ENCODE data around the gene TGFB2.

The TGFB2 gene

GRCh38 chr1:218415726-218416125 lies 70.6 kb downstream of the TGFB2 start:
- DNase-seq (ENCODE audit: low spot score): no peak
- ChIA-PET POLR2A (ENCODE audit: low non-redundant PET) (no interaction called here), CTCF (no interaction called here)
- H3K27ac ChIP-seq: no peak overlapping the region
- TF ChIP-seq, protein P1, sequence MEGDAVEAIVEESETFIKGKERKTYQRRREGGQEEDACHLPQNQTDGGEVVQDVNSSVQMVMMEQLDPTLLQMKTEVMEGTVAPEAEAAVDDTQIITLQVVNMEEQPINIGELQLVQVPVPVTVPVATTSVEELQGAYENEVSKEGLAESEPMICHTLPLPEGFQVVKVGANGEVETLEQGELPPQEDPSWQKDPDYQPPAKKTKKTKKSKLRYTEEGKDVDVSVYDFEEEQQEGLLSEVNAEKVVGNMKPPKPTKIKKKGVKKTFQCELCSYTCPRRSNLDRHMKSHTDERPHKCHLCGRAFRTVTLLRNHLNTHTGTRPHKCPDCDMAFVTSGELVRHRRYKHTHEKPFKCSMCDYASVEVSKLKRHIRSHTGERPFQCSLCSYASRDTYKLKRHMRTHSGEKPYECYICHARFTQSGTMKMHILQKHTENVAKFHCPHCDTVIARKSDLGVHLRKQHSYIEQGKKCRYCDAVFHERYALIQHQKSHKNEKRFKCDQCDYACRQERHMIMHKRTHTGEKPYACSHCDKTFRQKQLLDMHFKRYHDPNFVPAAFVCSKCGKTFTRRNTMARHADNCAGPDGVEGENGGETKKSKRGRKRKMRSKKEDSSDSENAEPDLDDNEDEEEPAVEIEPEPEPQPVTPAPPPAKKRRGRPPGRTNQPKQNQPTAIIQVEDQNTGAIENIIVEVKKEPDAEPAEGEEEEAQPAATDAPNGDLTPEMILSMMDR (conservative IDR thresholded peaks at IDR 0.05; ENCODE audit: low read depth): no peak

DNA sequence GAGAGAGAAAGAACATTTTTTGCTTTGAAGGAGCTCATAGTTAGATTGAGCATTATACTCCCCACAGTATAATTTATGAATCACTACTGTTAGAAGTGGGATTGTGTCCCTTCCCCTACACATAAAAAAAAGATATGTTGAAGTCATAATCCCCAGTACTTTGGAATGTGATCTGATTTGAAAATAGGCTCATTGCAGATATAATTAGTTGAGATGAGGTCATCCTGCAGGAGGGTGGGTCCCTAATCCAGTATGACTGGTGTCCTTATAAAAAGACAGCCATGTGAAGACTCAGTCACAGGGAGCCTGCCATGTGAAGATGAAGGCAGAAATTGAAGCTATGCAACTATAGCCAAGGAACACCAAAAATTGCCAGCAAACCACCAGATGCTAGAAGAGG lies 76.4 kb downstream of the TGFB2 start:
- no peak overlapping the region for H3K27ac ChIP-seq
- CTCF ChIA-PET: interaction anchor here (0.5 kb wide), 1 partner anchor 1281 kb away, joined by 4 read pairs; no protein-coding TSS in a partner anchor
- TF ChIP-seq, protein P1 (conservative IDR thresholded peaks at IDR 0.05; ENCODE audit: low read depth): no peak
- DNase-seq (ENCODE audit: low spot score): no peak
- POLR2A ChIA-PET (ENCODE audit: low non-redundant PET): no interaction called here

DNA sequence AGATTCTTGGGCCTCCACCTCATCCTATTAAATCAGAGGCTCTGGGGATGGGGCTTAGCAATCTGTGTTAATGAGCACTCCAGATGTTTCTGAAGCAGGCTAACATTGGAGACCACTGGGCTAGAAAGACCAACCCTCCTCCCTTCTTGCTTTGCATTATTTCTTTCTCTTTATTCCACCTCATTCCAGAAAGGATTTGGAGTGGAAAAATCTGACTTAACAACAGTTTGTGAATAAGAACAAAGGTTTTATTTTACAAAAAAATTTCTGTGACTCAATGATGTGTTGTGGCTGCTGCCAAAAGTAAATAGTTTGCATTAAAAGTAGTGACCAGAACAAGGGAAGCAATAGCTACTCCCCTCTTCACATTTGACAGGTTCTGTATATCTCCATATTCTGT lies 79.4 kb downstream of the TGFB2 start:
- CTCF ChIA-PET: no interaction called here
- H3K27ac ChIP-seq: no peak overlapping the region
- no peak for DNase-seq (ENCODE audit: low spot score)
- POLR2A ChIA-PET (ENCODE audit: low non-redundant PET): no interaction called here
- TF ChIP-seq, protein P1 (conservative IDR thresholded peaks at IDR 0.05; ENCODE audit: low read depth): no peak

DNA sequence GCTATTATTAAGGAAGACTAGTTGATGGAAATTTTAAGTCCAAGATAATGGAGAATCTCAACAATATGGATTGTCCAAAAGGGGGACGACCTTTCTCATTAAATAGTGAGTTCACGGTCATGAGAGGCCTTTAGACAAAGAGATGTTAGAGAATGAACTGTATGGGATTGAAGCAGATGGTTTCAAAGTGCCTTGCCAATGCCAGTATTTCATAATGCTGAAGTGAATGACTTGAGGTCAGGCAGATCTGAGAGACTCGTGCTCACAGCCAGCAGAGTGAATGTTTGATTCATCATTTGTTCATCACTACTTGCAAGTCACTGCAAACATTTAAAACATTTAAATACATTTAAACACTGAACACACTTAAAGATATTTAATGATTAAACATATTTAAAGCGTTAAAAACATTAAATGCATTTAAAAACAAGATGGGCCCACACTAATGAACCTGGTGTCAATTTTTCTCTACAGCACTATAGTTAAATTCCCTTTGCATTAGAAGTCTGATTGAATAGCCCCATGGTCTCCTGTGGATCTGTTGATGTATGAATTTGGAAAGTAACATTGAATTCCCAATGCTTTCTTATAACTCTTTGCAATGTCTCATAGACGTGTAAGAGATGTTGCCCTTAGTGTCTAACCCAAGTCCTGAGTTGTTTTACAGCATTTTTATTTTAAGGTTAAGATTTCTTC lies 80.7 kb downstream of the TGFB2 start:
- H3K27ac ChIP-seq: no peak overlapping the region
- TF ChIP-seq, protein P1 (conservative IDR thresholded peaks at IDR 0.05; ENCODE audit: low read depth): no peak
- POLR2A ChIA-PET (ENCODE audit: low non-redundant PET): no interaction called here
- CTCF ChIA-PET: no interaction called here
- peak; percentile 30 for DNase-seq (ENCODE audit: low spot score)

DNA sequence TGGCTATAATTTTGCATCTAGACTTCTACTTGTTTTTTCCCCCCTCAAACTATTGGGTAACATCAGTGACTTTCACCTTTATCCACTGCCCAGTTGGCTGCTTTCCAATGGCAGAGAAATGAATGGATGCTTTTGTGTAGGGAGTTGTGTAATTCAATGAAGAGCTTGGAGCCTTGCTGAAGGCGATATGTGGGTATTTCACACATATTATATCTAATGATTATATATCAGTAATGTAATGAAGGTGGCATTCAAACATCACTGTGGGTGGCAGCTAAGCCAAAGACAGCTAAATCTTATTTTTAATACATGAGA lies 81.2 kb downstream of the TGFB2 start:
- ChIA-PET POLR2A (ENCODE audit: low non-redundant PET) (no interaction called here), CTCF (no interaction called here)
- DNase-seq (ENCODE audit: low spot score): peak; percentile 43
- H3K27ac ChIP-seq: no peak overlapping the region
- TF ChIP-seq, protein P1 (conservative IDR thresholded peaks at IDR 0.05; ENCODE audit: low read depth): no peak

DNA sequence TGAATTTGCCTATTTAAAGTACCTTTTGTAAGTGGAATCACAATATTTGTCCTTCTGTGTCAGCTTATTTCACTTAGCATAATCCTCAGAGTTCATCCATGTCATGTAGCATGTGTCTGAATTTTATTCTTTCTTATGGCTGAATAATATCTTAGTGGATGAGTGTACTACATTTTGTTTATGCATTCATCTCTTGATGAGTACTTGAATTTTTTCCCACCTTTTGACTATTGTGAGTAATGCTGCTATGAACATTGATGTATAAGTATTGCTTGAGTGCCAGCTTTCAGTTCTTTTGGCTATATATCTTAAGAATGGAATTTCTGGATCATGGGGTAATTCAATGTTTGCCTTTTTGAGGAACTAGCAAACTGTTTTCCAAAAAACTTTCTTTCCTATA lies 84.2 kb downstream of the TGFB2 start:
- TF ChIP-seq, protein P1 (conservative IDR thresholded peaks at IDR 0.05; ENCODE audit: low read depth): no peak
- ChIA-PET CTCF (no interaction called here), POLR2A (ENCODE audit: low non-redundant PET) (no interaction called here)
- no peak overlapping the region for H3K27ac ChIP-seq
- no peak for DNase-seq (ENCODE audit: low spot score)
